H1 (cell line): ENCODE measurements around the gene FH. TPM values are rescaled to one million over a fixed set of nuclear protein-coding genes. Genes with fewer than 3 reads are reported as not detected.

Experiments
- ASH2L ChIP-seq: fragments of 200-600, 300-600 bp; sonication (generic); IDR thresholded peaks from one replicate; pipeline ENCODE4 v1.7.1; 2017; ENCODE audit warnings: low read length
- BACH1 ChIP-seq: IDR thresholded peaks from 2 replicates; pipeline ENCODE4 v1.6.1; 2012; ENCODE audit warnings: low read length, improper control_type of control experiment
- BCL11A ChIP-seq, 2 experiments: IDR thresholded peaks; one replicate each; pipeline ENCODE4 v1.6.1; 2011; ENCODE audit warnings: low read depth in 2 of 2, low read length in 2 of 2, mild to moderate bottlenecking in 2 of 2
- BRCA1 ChIP-seq: IDR thresholded peaks from 2 replicates; pipeline ENCODE4 v1.6.1; 2012; ENCODE audit warnings: low read depth, low read length, improper control_type of control experiment
- CBX5 ChIP-seq: fragments of 300-800, 300-1000 bp; sonication (generic); IDR thresholded peaks from 2 replicates; pipeline ENCODE4 v1.7.1; 2016; ENCODE audit warnings: antibody characterized with exemption, low read length, low read depth
- CHD2 ChIP-seq: IDR thresholded peaks from 2 replicates; pipeline ENCODE4 v1.6.1; 2012; ENCODE audit warnings: low read length, improper control_type of control experiment
- EP300 ChIP-seq, 2 experiments: IDR thresholded peaks; 1 replicate in 1 of 2; 2 replicates in 1 of 2; pipeline ENCODE4 v1.6.1; 2011 to 2012; ENCODE audit warnings: low read depth in 2 of 2, low read length in 2 of 2, mild to moderate bottlenecking in 2 of 2, borderline replicate concordance in 1 of 2, inconsistent platforms in 1 of 2, moderate library complexity in 1 of 2
- FOSL1 ChIP-seq: IDR thresholded peaks from 2 replicates; pipeline ENCODE4 v1.6.1; 2011; ENCODE audit warnings: mild to moderate bottlenecking, low read depth, low read length, moderate library complexity; ENCODE audit not compliant: insufficient read depth
- HDAC2 ChIP-seq, 2 experiments: fragments of 300-600 bp in 1 of 2; sonication (generic) in 1 of 2; IDR thresholded peaks; 2 replicates each; pipeline ENCODE4 v1.6.1; 2011 to 2012; ENCODE audit warnings: low read depth in 2 of 2, low read length in 2 of 2, mild to moderate bottlenecking in 2 of 2, moderate library complexity in 2 of 2, borderline replicate concordance in 1 of 2, inconsistent platforms in 1 of 2
- HDAC6 ChIP-seq: IDR thresholded peaks from one replicate; pipeline ENCODE4 v1.7.1; 2012; ENCODE audit warnings: low read depth, mild to moderate bottlenecking, inconsistent platforms, low read length, moderate library complexity
- JUN ChIP-seq: IDR thresholded peaks from 2 replicates; pipeline ENCODE4 v1.6.1; 2011; ENCODE audit warnings: low read depth, mild to moderate bottlenecking, improper control_type of control experiment, low read length
- KDM1A ChIP-seq: fragments of 200-600, 300-600 bp; sonication (generic); IDR thresholded peaks from 2 replicates; pipeline ENCODE4 v1.7.1; 2016; ENCODE audit warnings: mild to moderate bottlenecking, low read length, borderline replicate concordance
- KDM4A ChIP-seq: IDR thresholded peaks from one replicate; pipeline ENCODE4 v1.7.1; 2012; ENCODE audit warnings: low read depth, mild to moderate bottlenecking, moderate library complexity, low read length, inconsistent platforms; ENCODE audit not compliant: severe bottlenecking
- NRF1 ChIP-seq: IDR thresholded peaks from 2 replicates; pipeline ENCODE4 v1.6.1; 2011; ENCODE audit warnings: mild to moderate bottlenecking, low read depth, low read length, improper control_type of control experiment
- RFX5 ChIP-seq: IDR thresholded peaks from 2 replicates; pipeline ENCODE4 v1.6.1; 2011; ENCODE audit warnings: low read depth, low read length, improper control_type of control experiment, borderline replicate concordance
- RXRA ChIP-seq: IDR thresholded peaks from 2 replicates; pipeline ENCODE4 v1.6.1; 2011; ENCODE audit warnings: low read depth, mild to moderate bottlenecking, low read length, moderate library complexity; ENCODE audit not compliant: insufficient read depth
- SIX5 ChIP-seq: IDR thresholded peaks from 2 replicates; pipeline ENCODE4 v1.6.1; 2011; ENCODE audit warnings: mild to moderate bottlenecking, low read depth, low read length
- SP1 ChIP-seq: IDR thresholded peaks from 2 replicates; pipeline ENCODE4 v1.6.1; 2011; ENCODE audit warnings: low read depth, low read length
- SP4 ChIP-seq: IDR thresholded peaks from 2 replicates; pipeline ENCODE4 v1.6.1; 2012; ENCODE audit warnings: low read length, inconsistent platforms
- TBP ChIP-seq: IDR thresholded peaks from 2 replicates; pipeline ENCODE4 v1.6.1; 2011; ENCODE audit warnings: low read depth, low read length, improper control_type of control experiment
- YY1 ChIP-seq: IDR thresholded peaks from 2 replicates; pipeline ENCODE4 v1.6.1; 2011; ENCODE audit warnings: low read depth, mild to moderate bottlenecking, low read length
- polyA plus RNA-seq, 7 experiments: library from polyadenylated mRNA; depleted of rRNA in 3 of 7; stranded (reverse) in 5 of 7; unstranded in 2 of 7; fragments of >200 nt in 5 of 7; fragments of 200-250 nt in 2 of 7; gene quantifications; 1 replicate in 5 of 7; 2 replicates in 1 of 7; 4 replicates in 1 of 7; pipeline versions ENCODE4 v1.2.1 to v1.2.3, GENCODE V29; 2011 to 2013; ENCODE audit warnings: missing spikeins in 2 of 7, mixed read lengths in 2 of 7
- total RNA-seq: library from RNA; stranded (reverse); fragmentation: NEBNext Ultra II Directional; extraction: Animal tissue kit (Norgen Biotek cat#: 25700); gene quantifications from 2 replicates; pipeline ENCODE4 v1.2.1, GENCODE V29; 2021
- TF ChIP-seq, protein P1 (sequence below): IDR thresholded peaks from 2 replicates; pipeline ENCODE4 v1.6.1; 2012; ENCODE audit warnings: low read length, inconsistent platforms
- TF ChIP-seq, protein P2 (sequence below): IDR thresholded peaks from 2 replicates; pipeline ENCODE4 v1.6.1; 2012; ENCODE audit warnings: inconsistent platforms

The FH gene
- total and polyA plus RNA-seq, 2 of the 8 experiments (the other 6 are each of a cell fraction or from before 2014, with no cell fraction given), result 45.0 to 81.9 TPM

DNA sequence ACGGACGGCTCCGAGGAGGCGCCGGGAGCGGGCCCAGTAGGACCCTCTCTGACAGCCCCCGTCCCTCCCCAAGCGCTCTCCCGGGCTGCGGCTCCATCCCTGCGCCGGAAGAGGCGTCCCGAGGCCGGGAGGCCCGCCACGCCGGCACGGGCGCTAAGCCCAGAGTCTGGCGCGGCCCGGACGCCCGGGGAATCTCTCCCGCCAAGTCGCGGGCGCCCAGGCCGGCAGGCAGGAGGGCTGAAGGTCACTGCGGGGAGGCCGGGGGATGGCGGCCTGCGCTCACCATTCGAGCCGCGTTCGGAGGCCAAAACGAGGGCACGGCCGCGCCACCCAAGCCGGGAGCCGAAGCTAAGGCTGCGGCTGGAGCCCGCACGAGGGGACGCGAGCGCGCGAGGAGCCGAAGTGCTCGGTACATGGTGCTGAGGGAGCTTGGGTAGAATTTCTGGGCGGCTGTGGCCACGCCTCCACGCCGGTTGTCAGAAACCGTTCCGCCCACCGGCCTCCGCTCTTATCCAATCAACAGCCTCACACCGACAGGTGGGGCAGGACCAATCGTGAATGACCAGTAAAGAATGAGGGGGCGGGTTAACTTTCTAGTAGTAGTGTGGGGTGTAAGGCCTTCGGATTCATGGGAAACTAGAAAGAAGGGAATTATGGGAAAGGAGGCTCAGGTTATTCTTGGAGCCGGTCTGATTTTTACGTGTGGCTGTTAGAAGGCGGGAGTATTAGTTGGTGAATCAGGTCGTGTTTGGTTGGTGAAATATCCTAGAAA is at the start of gene FH (continued):
- TF ChIP-seq EP300 (IDR thresholded peaks at IDR 0.05; ENCODE audit: borderline replicate concordance in 1 of 2, low read depth in 2 of 2, low read length in 2 of 2), result no peak
- TF ChIP-seq SIX5, result no peak
- TF ChIP-seq NRF1, result no peak
- no peak for TF ChIP-seq CBX5
- TF ChIP-seq, protein P1, sequence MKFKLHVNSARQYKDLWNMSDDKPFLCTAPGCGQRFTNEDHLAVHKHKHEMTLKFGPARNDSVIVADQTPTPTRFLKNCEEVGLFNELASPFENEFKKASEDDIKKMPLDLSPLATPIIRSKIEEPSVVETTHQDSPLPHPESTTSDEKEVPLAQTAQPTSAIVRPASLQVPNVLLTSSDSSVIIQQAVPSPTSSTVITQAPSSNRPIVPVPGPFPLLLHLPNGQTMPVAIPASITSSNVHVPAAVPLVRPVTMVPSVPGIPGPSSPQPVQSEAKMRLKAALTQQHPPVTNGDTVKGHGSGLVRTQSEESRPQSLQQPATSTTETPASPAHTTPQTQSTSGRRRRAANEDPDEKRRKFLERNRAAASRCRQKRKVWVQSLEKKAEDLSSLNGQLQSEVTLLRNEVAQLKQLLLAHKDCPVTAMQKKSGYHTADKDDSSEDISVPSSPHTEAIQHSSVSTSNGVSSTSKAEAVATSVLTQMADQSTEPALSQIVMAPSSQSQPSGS, result no peak
- no peak for TF ChIP-seq BCL11A (IDR thresholded peaks at IDR 0.05; ENCODE audit: low read depth in 2 of 2, low read length in 2 of 2)
- TF ChIP-seq TBP, result no peak; the same call in 1 of the 2 replicates
- no peak for TF ChIP-seq CHD2
- no peak for TF ChIP-seq HDAC6
- no peak for TF ChIP-seq BRCA1
- no peak for TF ChIP-seq RXRA
- TF ChIP-seq ASH2L, result peak; percentile 98
- peak; percentile 53; the same call in 1 of the 2 replicates for TF ChIP-seq BACH1
- TF ChIP-seq YY1, result no peak
- TF ChIP-seq HDAC2 (IDR thresholded peaks at IDR 0.05; ENCODE audit: borderline replicate concordance in 1 of 2, low read depth in 2 of 2, low read length in 2 of 2), result peak in 1 of 2 experiments; percentile 97; a peak in 3 of 4 replicates
- TF ChIP-seq KDM1A, result no peak
- TF ChIP-seq SP4, result peak; percentile 66; the same call in 1 of the 2 replicates
- TF ChIP-seq RFX5, result no peak
- TF ChIP-seq JUN, result no peak
- TF ChIP-seq SP1, result peak; percentile 90; the same call in 1 of the 2 replicates
- TF ChIP-seq KDM4A, result peak; percentile 98
- TF ChIP-seq FOSL1, result no peak
- TF ChIP-seq, protein P2, sequence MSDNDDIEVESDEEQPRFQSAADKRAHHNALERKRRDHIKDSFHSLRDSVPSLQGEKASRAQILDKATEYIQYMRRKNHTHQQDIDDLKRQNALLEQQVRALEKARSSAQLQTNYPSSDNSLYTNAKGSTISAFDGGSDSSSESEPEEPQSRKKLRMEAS, result peak; percentile 70
